ENCODE measurements around the gene JAGN1. TPM values are rescaled to one million over a fixed set of nuclear protein-coding genes. Genes with fewer than 3 reads are reported as not detected.
A peak's percentile ranks its signal among the peaks of the same experiment; 100 is the strongest.

The JAGN1 gene
- total and polyA plus RNA-seq, 9 of the 15 experiments (the other 6 are each of a cell fraction or from before 2014, with no cell fraction given), result 31.6 to 77.8 (median 40.3) TPM

DNA sequence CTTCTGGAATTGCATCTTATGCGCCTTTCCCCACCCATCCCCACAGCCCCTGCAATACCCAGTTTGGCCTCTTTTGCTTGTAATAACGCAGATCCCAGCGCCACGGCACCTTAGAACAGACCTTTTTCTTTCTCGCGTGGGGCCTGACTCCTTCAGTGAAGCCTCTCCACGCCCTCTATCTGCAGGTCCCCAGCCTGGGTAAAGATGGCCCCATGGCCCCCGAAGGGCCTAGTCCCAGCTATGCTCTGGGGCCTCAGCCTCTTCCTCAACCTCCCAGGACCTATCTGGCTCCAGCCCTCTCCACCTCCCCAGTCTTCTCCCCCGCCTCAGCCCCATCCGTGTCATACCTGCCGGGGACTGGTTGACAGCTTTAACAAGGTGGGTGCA lies 43.8 kb downstream of the JAGN1 start (continued):
- TF ChIP-seq, protein P1, sequence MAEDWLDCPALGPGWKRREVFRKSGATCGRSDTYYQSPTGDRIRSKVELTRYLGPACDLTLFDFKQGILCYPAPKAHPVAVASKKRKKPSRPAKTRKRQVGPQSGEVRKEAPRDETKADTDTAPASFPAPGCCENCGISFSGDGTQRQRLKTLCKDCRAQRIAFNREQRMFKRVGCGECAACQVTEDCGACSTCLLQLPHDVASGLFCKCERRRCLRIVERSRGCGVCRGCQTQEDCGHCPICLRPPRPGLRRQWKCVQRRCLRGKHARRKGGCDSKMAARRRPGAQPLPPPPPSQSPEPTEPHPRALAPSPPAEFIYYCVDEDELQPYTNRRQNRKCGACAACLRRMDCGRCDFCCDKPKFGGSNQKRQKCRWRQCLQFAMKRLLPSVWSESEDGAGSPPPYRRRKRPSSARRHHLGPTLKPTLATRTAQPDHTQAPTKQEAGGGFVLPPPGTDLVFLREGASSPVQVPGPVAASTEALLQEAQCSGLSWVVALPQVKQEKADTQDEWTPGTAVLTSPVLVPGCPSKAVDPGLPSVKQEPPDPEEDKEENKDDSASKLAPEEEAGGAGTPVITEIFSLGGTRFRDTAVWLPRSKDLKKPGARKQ (CRISPR knock-in tag; IDR thresholded peaks at IDR 0.05), result no peak
- TF ChIP-seq GABPB2 (CRISPR knock-in tag; conservative IDR thresholded peaks at IDR 0.05) (no peak), SOX6 (IDR thresholded peaks at IDR 0.05) (no peak), MAFF (IDR thresholded peaks at IDR 0.05; ENCODE audit: low read length) (no peak), CCAR2 (IDR thresholded peaks at IDR 0.05; ENCODE audit: low read depth, low read length) (no peak), ELF4 (CRISPR knock-in tag; IDR thresholded peaks at IDR 0.05) (no peak), FUS (optimal IDR thresholded peaks at IDR 0.05; ENCODE audit: low read depth, low read length) (no peak), ZNF354B (CRISPR knock-in tag; IDR thresholded peaks at IDR 0.05) (no peak), ZNF239 (CRISPR knock-in tag; IDR thresholded peaks at IDR 0.05) (no peak), POLR3A (IDR thresholded peaks at IDR 0.05; ENCODE audit: borderline replicate concordance, extremely low read depth, insufficient read depth, insufficient read length) (no peak), FOXA3 (CRISPR knock-in tag; conservative IDR thresholded peaks at IDR 0.05 in 1 of 2, IDR thresholded peaks at IDR 0.05 in 1 of 2) (no peak), ZNF263 (CRISPR knock-in tag; IDR thresholded peaks at IDR 0.05; ENCODE audit: borderline replicate concordance) (no peak), SRSF3 (IDR thresholded peaks at IDR 0.05; ENCODE audit: insufficient read depth, low read length) (no peak), RFX1 (IDR thresholded peaks at IDR 0.05) (no peak), ZC3H4 (CRISPR knock-in tag; IDR thresholded peaks at IDR 0.05; ENCODE audit: borderline replicate concordance) (peak; percentile 79; the same call in 1 of the 2 replicates), BRCA1 (IDR thresholded peaks at IDR 0.05) (no peak), BRCA1 (CRISPR knock-in tag; IDR thresholded peaks at IDR 0.05) (no peak), HCFC1 (IDR thresholded peaks at IDR 0.05; ENCODE audit: low read depth, low read length) (0 out of 2 replicates have a peak, but pooled peaks have one; percentile 7), HDGF (IDR thresholded peaks at IDR 0.05) (no peak)
- TF ChIP-seq, protein P2, sequence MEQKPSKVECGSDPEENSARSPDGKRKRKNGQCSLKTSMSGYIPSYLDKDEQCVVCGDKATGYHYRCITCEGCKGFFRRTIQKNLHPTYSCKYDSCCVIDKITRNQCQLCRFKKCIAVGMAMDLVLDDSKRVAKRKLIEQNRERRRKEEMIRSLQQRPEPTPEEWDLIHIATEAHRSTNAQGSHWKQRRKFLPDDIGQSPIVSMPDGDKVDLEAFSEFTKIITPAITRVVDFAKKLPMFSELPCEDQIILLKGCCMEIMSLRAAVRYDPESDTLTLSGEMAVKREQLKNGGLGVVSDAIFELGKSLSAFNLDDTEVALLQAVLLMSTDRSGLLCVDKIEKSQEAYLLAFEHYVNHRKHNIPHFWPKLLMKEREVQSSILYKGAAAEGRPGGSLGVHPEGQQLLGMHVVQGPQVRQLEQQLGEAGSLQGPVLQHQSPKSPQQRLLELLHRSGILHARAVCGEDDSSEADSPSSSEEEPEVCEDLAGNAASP (IDR thresholded peaks at IDR 0.05), result no peak
- TF ChIP-seq, protein P3, sequence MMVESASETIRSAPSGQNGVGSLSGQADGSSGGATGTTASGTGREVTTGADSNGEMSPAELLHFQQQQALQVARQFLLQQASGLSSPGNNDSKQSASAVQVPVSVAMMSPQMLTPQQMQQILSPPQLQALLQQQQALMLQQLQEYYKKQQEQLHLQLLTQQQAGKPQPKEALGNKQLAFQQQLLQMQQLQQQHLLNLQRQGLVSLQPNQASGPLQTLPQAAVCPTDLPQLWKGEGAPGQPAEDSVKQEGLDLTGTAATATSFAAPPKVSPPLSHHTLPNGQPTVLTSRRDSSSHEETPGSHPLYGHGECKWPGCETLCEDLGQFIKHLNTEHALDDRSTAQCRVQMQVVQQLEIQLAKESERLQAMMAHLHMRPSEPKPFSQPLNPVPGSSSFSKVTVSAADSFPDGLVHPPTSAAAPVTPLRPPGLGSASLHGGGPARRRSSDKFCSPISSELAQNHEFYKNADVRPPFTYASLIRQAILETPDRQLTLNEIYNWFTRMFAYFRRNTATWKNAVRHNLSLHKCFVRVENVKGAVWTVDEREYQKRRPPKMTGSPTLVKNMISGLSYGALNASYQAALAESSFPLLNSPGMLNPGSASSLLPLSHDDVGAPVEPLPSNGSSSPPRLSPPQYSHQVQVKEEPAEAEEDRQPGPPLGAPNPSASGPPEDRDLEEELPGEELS (CRISPR knock-in tag; IDR thresholded peaks at IDR 0.05; ENCODE audit: borderline replicate concordance), result no peak
- TF ChIP-seq, protein P4, sequence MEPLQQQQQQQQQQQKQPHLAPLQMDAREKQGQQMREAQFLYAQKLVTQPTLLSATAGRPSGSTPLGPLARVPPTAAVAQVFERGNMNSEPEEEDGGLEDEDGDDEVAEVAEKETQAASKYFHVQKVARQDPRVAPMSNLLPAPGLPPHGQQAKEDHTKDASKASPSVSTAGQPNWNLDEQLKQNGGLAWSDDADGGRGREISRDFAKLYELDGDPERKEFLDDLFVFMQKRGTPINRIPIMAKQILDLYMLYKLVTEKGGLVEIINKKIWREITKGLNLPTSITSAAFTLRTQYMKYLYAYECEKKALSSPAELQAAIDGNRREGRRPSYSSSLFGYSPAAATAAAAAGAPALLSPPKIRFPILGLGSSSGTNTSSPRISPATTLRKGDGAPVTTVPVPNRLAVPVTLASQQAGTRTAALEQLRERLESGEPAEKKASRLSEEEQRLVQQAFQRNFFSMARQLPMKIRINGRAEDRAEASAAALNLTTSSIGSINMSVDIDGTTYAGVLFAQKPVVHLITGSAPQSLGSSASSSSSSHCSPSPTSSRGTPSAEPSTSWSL (CRISPR knock-in tag; IDR thresholded peaks at IDR 0.05; ENCODE audit: borderline replicate concordance), result no peak
- TF ChIP-seq, protein P5, sequence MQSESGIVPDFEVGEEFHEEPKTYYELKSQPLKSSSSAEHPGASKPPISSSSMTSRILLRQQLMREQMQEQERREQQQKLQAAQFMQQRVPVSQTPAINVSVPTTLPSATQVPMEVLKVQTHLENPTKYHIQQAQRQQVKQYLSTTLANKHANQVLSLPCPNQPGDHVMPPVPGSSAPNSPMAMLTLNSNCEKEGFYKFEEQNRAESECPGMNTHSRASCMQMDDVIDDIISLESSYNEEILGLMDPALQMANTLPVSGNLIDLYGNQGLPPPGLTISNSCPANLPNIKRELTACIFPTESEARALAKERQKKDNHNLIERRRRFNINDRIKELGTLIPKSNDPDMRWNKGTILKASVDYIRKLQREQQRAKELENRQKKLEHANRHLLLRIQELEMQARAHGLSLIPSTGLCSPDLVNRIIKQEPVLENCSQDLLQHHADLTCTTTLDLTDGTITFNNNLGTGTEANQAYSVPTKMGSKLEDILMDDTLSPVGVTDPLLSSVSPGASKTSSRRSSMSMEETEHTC (IDR thresholded peaks at IDR 0.05), result no peak

Data from K562 (cell line).